ENCODE results near the gene COX6B2.

The COX6B2 gene

GRCh38 chr19:55373306-55373992 lies 18.9 kb upstream of the COX6B2 start:
- no peak for DNase-seq (ENCODE audit: low read depth, low spot score)
- in situ Hi-C loops (cut with HindIII; ENCODE audit: low sequenced_read_pairs) = no loop called here
- TF ChIP-seq, protein P1, sequence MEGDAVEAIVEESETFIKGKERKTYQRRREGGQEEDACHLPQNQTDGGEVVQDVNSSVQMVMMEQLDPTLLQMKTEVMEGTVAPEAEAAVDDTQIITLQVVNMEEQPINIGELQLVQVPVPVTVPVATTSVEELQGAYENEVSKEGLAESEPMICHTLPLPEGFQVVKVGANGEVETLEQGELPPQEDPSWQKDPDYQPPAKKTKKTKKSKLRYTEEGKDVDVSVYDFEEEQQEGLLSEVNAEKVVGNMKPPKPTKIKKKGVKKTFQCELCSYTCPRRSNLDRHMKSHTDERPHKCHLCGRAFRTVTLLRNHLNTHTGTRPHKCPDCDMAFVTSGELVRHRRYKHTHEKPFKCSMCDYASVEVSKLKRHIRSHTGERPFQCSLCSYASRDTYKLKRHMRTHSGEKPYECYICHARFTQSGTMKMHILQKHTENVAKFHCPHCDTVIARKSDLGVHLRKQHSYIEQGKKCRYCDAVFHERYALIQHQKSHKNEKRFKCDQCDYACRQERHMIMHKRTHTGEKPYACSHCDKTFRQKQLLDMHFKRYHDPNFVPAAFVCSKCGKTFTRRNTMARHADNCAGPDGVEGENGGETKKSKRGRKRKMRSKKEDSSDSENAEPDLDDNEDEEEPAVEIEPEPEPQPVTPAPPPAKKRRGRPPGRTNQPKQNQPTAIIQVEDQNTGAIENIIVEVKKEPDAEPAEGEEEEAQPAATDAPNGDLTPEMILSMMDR (IDR thresholded peaks at IDR 0.05; ENCODE audit: low read depth, low read length) = no peak
- H3K4me3 ChIP-seq (ENCODE audit: low read depth, low read length) = no peak overlapping the region

DNA sequence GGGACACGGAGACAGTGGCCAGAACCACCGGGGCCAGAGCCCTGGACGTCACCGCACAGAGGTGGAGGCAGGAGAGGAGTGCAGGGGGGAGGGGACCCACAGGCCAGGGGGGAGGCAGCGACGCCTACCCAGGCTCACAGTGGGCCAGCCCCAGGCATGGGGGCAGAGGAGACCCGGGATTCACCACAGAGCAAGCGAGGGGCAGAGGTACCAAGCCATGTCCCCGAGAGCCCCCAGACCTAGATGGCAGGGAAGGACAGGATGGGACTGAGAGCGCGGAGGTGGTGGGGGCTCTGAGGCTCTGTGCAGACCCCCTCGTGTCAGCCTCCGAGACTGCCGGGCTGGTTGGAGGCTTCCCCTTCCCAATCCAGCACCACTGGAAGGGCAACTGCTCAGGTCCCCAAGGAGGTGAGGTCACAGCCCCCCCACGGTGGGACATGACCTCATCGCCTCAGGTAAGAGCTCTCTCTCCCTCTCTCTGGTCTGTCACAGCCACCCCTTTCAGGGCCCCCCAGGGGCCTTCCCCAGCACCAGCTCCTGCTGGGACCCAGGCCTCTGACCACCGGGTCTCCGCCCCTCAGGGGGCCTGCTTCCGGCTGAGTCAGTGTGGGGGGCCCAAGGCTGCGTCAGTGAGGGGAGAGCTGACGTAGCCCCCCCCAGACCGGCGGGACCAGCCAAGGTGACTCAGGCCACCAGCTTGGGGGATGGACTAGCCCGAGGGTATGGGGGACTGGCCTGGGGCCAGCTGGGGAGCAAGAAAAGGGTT lies 18.0 kb upstream of the COX6B2 start:
- TF ChIP-seq, protein P1 (IDR thresholded peaks at IDR 0.05; ENCODE audit: low read depth, low read length) = no peak
- H3K4me3 ChIP-seq (ENCODE audit: low read depth, low read length) = no peak overlapping the region
- in situ Hi-C loops (cut with HindIII; ENCODE audit: low sequenced_read_pairs) = no loop called here
- peak; percentile 70 for DNase-seq (ENCODE audit: low read depth, low spot score)

DNA sequence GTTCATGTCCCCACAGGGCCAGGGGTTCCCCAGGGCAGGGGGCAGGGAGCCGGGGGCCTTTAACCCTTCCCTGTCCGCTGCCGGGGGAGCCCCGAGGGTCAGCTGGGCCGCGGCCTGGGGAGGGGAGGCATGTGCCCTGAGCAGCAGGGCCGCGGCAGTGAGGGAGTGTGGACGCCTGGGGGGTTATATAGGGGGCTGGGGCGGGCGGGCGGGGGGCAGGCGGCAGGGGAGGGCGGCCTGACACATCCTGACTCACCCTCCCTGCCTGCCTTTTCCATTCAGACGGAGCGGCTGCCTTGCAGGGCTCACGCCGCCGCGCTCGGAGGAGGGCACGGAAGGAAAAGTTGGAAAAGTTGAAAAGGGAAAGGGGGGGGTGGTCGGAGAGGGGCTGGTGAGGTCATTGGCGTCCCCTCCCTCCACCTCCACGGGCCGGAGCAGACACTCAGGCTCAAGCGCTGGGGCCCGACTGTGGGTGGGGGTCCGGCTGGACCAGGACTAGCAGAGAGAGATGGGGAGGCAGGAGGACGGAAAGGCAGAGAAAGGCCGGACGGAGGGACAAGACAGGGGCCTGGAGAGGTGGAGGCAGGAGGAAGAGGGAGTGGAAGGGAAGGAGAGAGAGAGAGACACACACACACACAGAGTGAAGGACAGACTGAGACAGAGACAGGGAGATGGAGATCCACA lies 15.9 kb upstream of the COX6B2 start, which contains the start of gene IL11:
TSS of gene IL11 (minus strand) at position 159 of the 684 bp plus-strand sequence. CDS start at position 6, 153 bp downstream.
- DNase-seq (ENCODE audit: low read depth, low spot score) = peak; percentile 57
- TF ChIP-seq, protein P1 (IDR thresholded peaks at IDR 0.05; ENCODE audit: low read depth, low read length) = no peak
- in situ Hi-C loops (cut with HindIII; ENCODE audit: low sequenced_read_pairs) = no loop called here
- H3K4me3 ChIP-seq (ENCODE audit: low read depth, low read length) = peak within 1 kb of the TSS; percentile 64

DNA sequence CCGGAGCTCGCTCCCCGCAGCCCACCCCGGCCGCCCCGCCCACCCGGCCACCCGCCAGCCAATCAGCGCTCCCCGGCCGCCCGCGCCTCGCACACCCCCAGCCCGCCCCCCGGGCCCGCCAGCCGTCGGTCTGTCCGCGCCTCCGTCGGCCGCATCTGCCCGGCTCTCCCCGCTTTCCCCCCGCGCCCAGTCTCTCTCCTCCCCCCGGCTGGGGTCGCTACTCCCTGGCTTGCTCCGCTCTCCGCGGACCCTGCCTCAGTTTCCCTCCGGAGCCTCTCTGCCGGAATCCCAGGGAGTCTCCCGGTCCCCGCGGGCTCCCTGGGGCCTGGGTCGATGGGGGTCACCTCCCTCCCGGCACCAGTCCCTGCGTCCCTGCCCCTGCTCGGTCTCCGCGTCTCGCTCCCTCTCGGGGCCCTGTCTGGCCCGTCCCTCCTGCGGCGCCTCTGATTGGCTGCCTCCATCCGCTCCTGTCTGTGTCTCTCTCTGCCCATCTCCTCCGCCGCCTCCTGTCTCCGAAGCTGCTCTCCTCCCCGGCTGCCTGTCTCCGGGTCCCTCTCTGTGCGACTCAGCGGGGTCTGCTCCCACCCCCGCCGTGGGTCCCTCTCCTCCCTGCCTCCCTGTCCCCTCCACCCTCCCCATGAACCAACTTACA lies 15.3 kb upstream of the COX6B2 start:
- in situ Hi-C loops (cut with HindIII; ENCODE audit: low sequenced_read_pairs) = no loop called here
- TF ChIP-seq, protein P1 (IDR thresholded peaks at IDR 0.05; ENCODE audit: low read depth, low read length) = no peak
- H3K4me3 ChIP-seq (ENCODE audit: low read depth, low read length) = peak overlapping the region; percentile 64
- DNase-seq (ENCODE audit: low read depth, low spot score) = peak; percentile 66

GRCh38 chr19:55368701-55369563 lies 14.4 kb upstream of the COX6B2 start:
- in situ Hi-C loops (cut with HindIII; ENCODE audit: low sequenced_read_pairs) = no loop called here
- H3K4me3 ChIP-seq (ENCODE audit: low read depth, low read length) = peak overlapping the region; percentile 64
- DNase-seq (ENCODE audit: low read depth, low spot score) = peak; percentile 52
- TF ChIP-seq, protein P1 (IDR thresholded peaks at IDR 0.05; ENCODE audit: low read depth, low read length) = no peak
